ENCODE data around the gene RABGAP1L. TPM values are rescaled to one million over a fixed set of nuclear protein-coding genes. Genes with fewer than 3 reads are reported as not detected.

Gene RABGAP1L
- total RNA-seq, 1 experiment from 2014 or later: 29.3 TPM

DNA sequence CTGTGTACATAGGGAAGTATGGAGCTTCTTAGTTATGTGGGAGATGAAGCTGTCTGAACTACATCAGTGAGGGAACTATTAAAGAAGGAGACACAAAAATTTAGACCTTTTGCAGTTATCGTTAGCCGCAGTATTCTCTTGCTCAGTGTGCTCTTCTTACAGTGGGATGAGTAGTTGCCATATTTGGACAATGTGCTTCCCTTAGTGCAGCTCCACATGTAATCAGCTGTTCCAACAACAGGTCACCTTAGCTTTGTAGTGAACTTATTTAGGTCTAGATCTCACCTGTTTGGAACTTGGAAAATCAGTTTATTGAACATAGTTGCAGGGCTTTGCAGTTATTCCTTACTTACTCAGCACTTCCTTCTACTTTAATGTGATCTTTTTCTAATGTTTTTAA is 306.5 kb downstream of the RABGAP1L start:
- no peak for DNase-seq (ENCODE audit: low read depth, low spot score)
- Histone ChIP-seq H3K36me3 (ENCODE audit: control insufficient read depth in 1 of 2, insufficient read depth in 2 of 2, low read length in 2 of 2) (no peaks in the 10 kb centered on the region), H3K27ac (ENCODE audit: low read depth, low read length) (no peak overlapping the region), H4K20me1 (ENCODE audit: insufficient read depth) (no peaks in the 10 kb centered on the region), H3K27me3 (ENCODE audit: insufficient read depth, low read length) (no peaks in the 10 kb centered on the region), H3K4me3 (replicated peaks in 1 of 2; ENCODE audit: low read depth in 1 of 2, low read length in 2 of 2) (no peak overlapping the region), H3K4me2 (ENCODE audit: low read length) (no peak overlapping the region), H3K9me2 (ENCODE audit: insufficient read depth) (no peaks in the 10 kb centered on the region), H3K9ac (ENCODE audit: low read length) (no peak overlapping the region), H3K79me2 (ENCODE audit: insufficient read depth, low read length) (no peaks in the 10 kb centered on the region), H2AFZ (ENCODE audit: low read depth, low read length, poor library complexity, severe bottlenecking) (no peak overlapping the region), H3K4me1 (ENCODE audit: control insufficient read depth in 1 of 2, insufficient read depth in 2 of 2, low read length in 2 of 2) (no peaks in the 10 kb centered on the region), H3K9me3 (ENCODE audit: control insufficient read depth in 1 of 2, insufficient read depth in 1 of 2, low read depth in 1 of 2, low read length in 2 of 2) (no peaks in the 10 kb centered on the region)
- intact Hi-C loops (cut with micrococcal nuclease): no loop called here
- RAD21 ChIA-PET (ENCODE audit: low non-redundant PET in 1 of 2, low total read pairs in 2 of 2, uncharacterized antibody in 2 of 2, unreplicated experiment in 2 of 2): no interaction called here
- CTCF ChIA-PET: no interaction called here
- TF ChIP-seq ZNF274 (IDR thresholded peaks at IDR 0.05; ENCODE audit: low read depth, low read length) (no peak), ZFX (IDR thresholded peaks at IDR 0.05) (no peak), CBX3 (IDR thresholded peaks at IDR 0.05; ENCODE audit: low read depth) (no peak), EZH2 (IDR thresholded peaks at IDR 0.05) (no peak), YY1 (IDR thresholded peaks at IDR 0.05; ENCODE audit: extremely low read depth, insufficient replicate concordance, low read depth, low read length) (no peak), JUND (IDR thresholded peaks at IDR 0.05) (no peak), SRF (IDR thresholded peaks at IDR 0.05; ENCODE audit: low read depth) (no peak), SP1 (IDR thresholded peaks at IDR 0.05; ENCODE audit: low read depth) (no peak), EGR1 (IDR thresholded peaks at IDR 0.05; ENCODE audit: low read depth) (no peak), CTCF (IDR thresholded peaks at IDR 0.05 in 2 of 3, conservative IDR thresholded peaks at IDR 0.05 in 1 of 3; ENCODE audit: borderline replicate concordance in 1 of 3, insufficient read depth in 1 of 3, low read depth in 2 of 3, low read length in 2 of 3) (no peak), ELF1 (IDR thresholded peaks at IDR 0.05; ENCODE audit: borderline replicate concordance, low read depth) (no peak), POLR2A (IDR thresholded peaks at IDR 0.05; ENCODE audit: borderline replicate concordance, extremely low read depth, insufficient read depth, insufficient read length) (no peak)
- TF ChIP-seq, protein P1, sequence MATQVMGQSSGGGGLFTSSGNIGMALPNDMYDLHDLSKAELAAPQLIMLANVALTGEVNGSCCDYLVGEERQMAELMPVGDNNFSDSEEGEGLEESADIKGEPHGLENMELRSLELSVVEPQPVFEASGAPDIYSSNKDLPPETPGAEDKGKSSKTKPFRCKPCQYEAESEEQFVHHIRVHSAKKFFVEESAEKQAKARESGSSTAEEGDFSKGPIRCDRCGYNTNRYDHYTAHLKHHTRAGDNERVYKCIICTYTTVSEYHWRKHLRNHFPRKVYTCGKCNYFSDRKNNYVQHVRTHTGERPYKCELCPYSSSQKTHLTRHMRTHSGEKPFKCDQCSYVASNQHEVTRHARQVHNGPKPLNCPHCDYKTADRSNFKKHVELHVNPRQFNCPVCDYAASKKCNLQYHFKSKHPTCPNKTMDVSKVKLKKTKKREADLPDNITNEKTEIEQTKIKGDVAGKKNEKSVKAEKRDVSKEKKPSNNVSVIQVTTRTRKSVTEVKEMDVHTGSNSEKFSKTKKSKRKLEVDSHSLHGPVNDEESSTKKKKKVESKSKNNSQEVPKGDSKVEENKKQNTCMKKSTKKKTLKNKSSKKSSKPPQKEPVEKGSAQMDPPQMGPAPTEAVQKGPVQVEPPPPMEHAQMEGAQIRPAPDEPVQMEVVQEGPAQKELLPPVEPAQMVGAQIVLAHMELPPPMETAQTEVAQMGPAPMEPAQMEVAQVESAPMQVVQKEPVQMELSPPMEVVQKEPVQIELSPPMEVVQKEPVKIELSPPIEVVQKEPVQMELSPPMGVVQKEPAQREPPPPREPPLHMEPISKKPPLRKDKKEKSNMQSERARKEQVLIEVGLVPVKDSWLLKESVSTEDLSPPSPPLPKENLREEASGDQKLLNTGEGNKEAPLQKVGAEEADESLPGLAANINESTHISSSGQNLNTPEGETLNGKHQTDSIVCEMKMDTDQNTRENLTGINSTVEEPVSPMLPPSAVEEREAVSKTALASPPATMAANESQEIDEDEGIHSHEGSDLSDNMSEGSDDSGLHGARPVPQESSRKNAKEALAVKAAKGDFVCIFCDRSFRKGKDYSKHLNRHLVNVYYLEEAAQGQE (IDR thresholded peaks at IDR 0.05; ENCODE audit: low read depth): no peak
- BruUV-seq (replicated peaks): no TSS peak
- no peak for ATAC-seq
- POLR2A ChIA-PET: no interaction called here

Data from HCT116 (cell line).